H1 (cell line): ENCODE data around the gene RIPK4. TPM values are rescaled to one million over a fixed set of nuclear protein-coding genes. Genes with fewer than 3 reads are reported as not detected.
A peak's percentile ranks its signal among the peaks of the same experiment; 100 is the strongest.

Experiments
- CTCF ChIA-PET: fragments of 300-600 bp; sonication (Branson Sonifier 250); formaldehyde crosslinking; loops from one replicate; lab custom pipeline; 2021; ENCODE audit not compliant: partially characterized antibody; lab: Charles Lee
- POLR2A ChIA-PET: fragments of 300-600 bp; sonication (Branson Sonifier 250); formaldehyde crosslinking; loops from one replicate; lab custom pipeline; 2021; ENCODE audit warnings: inconsistent platforms; ENCODE audit not compliant: partially characterized antibody; lab: Charles Lee
- DNase-seq, 2 experiments: peaks; one replicate each; pipeline versions ENCODE4 v3.0.0 to v3.0.0-alpha.2; 2010 to 2022; ENCODE audit warnings: low spot score in 2 of 2, low read depth in 1 of 2, mixed read lengths in 1 of 2
- FAIRE-seq: peaks from 2 replicates; lab custom pipeline; 2011; peaks lifted over from hg19 to GRCh38; lab: Jason Lieb, UNC
- H2AFZ ChIP-seq: 2 replicates; pipeline ENCODE4 v1.8.1; 2012; ENCODE audit warnings: low read length, inconsistent platforms
- H2AK5ac ChIP-seq: 2 replicates; pipeline ENCODE4 v1.6.1; 2013; ENCODE audit warnings: low read depth, low read length
- H2BK120ac ChIP-seq: replicated peaks from 2 replicates; pipeline ENCODE3; 2013; ENCODE audit warnings: low read depth, low read length, inconsistent platforms
- H2BK12ac ChIP-seq: 2 replicates; pipeline ENCODE4 v1.6.1; 2013; ENCODE audit warnings: low read depth, low read length
- H2BK15ac ChIP-seq: 2 replicates; pipeline ENCODE4 v1.6.1; 2013; ENCODE audit warnings: low read length
- H2BK20ac ChIP-seq: 2 replicates; pipeline ENCODE4 v1.6.1; 2013; ENCODE audit warnings: low read length
- H2BK5ac ChIP-seq: 2 replicates; pipeline ENCODE4 v1.6.1; 2013; ENCODE audit warnings: low read depth, low read length
- H3K14ac ChIP-seq: 2 replicates; pipeline ENCODE4 v1.6.1; 2013; ENCODE audit warnings: inconsistent platforms; ENCODE audit not compliant: insufficient read length
- H3K18ac ChIP-seq: 2 replicates; pipeline ENCODE4 v1.6.1; 2013; ENCODE audit warnings: low read length; ENCODE audit errors: extremely low read depth
- H3K23ac ChIP-seq: 2 replicates; pipeline ENCODE4 v1.6.1; 2013; ENCODE audit warnings: inconsistent platforms; ENCODE audit not compliant: insufficient read length
- H3K23me2 ChIP-seq: 2 replicates; pipeline ENCODE4 v1.6.1; 2013; ENCODE audit warnings: low read depth, low read length
- H3K27ac ChIP-seq: 2 replicates; pipeline ENCODE4 v1.6.1; 2011; ENCODE audit warnings: low read depth, low read length, inconsistent platforms
- H3K27me3 ChIP-seq, 4 experiments: replicated peaks in 1 of 4; 1 replicate in 1 of 4; 2 replicates in 3 of 4; pipeline versions ENCODE4 v1.6.1 to v1.8.1; 2011 to 2013; ENCODE audit warnings: low read length in 3 of 4, mild to moderate bottlenecking in 3 of 4, inconsistent platforms in 2 of 4, mixed read lengths in 2 of 4, moderate library complexity in 1 of 4; ENCODE audit not compliant: control insufficient read depth in 3 of 4, insufficient read depth in 3 of 4; ENCODE audit errors: extremely low read depth in 1 of 4
- H3K36me3 ChIP-seq, 4 experiments: 2 replicates each; pipeline versions ENCODE4 v1.6.1 to v1.8.1; 2011 to 2013; ENCODE audit warnings: mild to moderate bottlenecking in 4 of 4, low read length in 3 of 4, moderate library complexity in 2 of 4, control low read depth in 1 of 4, inconsistent platforms in 1 of 4; ENCODE audit not compliant: insufficient read depth in 4 of 4, control insufficient read depth in 2 of 4
- H3K4ac ChIP-seq: replicated peaks from 2 replicates; pipeline ENCODE3; 2013; ENCODE audit warnings: low read length, low read depth, mixed read lengths, inconsistent platforms; ENCODE audit not compliant: insufficient read length
- H3K4me1 ChIP-seq, 4 experiments: replicated peaks in 1 of 4; 1 replicate in 1 of 4; 2 replicates in 3 of 4; pipeline versions ENCODE4 v1.6.1 to v1.8.1; 2011 to 2013; ENCODE audit warnings: low read length in 3 of 4, inconsistent platforms in 2 of 4, mixed read lengths in 1 of 4; ENCODE audit not compliant: insufficient read depth in 4 of 4, control insufficient read depth in 3 of 4
- H3K4me2 ChIP-seq, 2 experiments: 2 replicates each; pipeline versions ENCODE4 v1.6.1 to v1.8.1; 2011 to 2013; ENCODE audit warnings: low read depth in 2 of 2, low read length in 2 of 2, control low read depth in 1 of 2, inconsistent platforms in 1 of 2, mild to moderate bottlenecking in 1 of 2; ENCODE audit not compliant: insufficient read depth in 1 of 2
- H3K4me3 ChIP-seq, 4 experiments: fragments of 200-600, 300-600 bp in 1 of 4; sonication (generic), shearing (Covaris generic), sonication (Bioruptor Twin) in 1 of 4; 2 replicates each; pipeline versions ENCODE4 v1.5.1 to v1.8.1; 2011 to 2016; ENCODE audit warnings: low read length in 4 of 4, low read depth in 3 of 4, control low read depth in 2 of 4, inconsistent platforms in 2 of 4, mild to moderate bottlenecking in 2 of 4, mixed read lengths in 1 of 4, moderate library complexity in 1 of 4; ENCODE audit not compliant: insufficient read depth in 2 of 4; ENCODE audit errors: extremely low read depth in 1 of 4
- H3K56ac ChIP-seq: replicated peaks from 2 replicates; pipeline ENCODE3; 2013; ENCODE audit warnings: low read depth, mild to moderate bottlenecking, mixed read lengths, low read length, inconsistent platforms; ENCODE audit not compliant: insufficient read length
- H3K79me1 ChIP-seq: 2 replicates; pipeline ENCODE4 v1.6.1; 2013; ENCODE audit warnings: low read depth, low read length, control low read depth
- H3K79me2 ChIP-seq, 2 experiments: 2 replicates each; pipeline versions ENCODE4 v1.6.1 to v1.8.1; 2012 to 2013; ENCODE audit warnings: low read length in 2 of 2, mild to moderate bottlenecking in 2 of 2, inconsistent platforms in 1 of 2; ENCODE audit not compliant: insufficient read depth in 2 of 2, control insufficient read depth in 1 of 2
- H3K9ac ChIP-seq, 4 experiments: replicated peaks in 1 of 4; 1 replicate in 1 of 4; 2 replicates in 3 of 4; pipeline versions ENCODE4 v1.6.1 to v1.8.1; 2011 to 2013; ENCODE audit warnings: low read depth in 3 of 4, low read length in 3 of 4, control low read depth in 2 of 4, mild to moderate bottlenecking in 2 of 4, moderate library complexity in 2 of 4, inconsistent platforms in 1 of 4; ENCODE audit errors: extremely low read depth in 1 of 4
- H3K9me3 ChIP-seq, 2 experiments: 2 replicates each; pipeline versions ENCODE4 v1.6.1 to v1.8.1; 2012 to 2013; ENCODE audit warnings: mild to moderate bottlenecking in 2 of 2, moderate library complexity in 2 of 2, control low read depth in 1 of 2, inconsistent platforms in 1 of 2, low read depth in 1 of 2, low read length in 1 of 2, mixed read lengths in 1 of 2; ENCODE audit not compliant: insufficient read depth in 2 of 2
- H4K20me1 ChIP-seq, 2 experiments: replicated peaks in 1 of 2; 2 replicates each; pipeline versions ENCODE3 to v1.8.1; 2011 to 2013; ENCODE audit warnings: inconsistent platforms in 2 of 2, low read length in 2 of 2, mild to moderate bottlenecking in 1 of 2; ENCODE audit not compliant: insufficient read depth in 2 of 2, control insufficient read depth in 1 of 2
- H4K5ac ChIP-seq: 2 replicates; pipeline ENCODE4 v1.6.1; 2013; ENCODE audit warnings: low read length, low read depth, mixed read lengths, inconsistent platforms; ENCODE audit not compliant: insufficient read length
- H4K8ac ChIP-seq: 2 replicates; pipeline ENCODE4 v1.8.0; 2013; ENCODE audit warnings: mild to moderate bottlenecking, moderate library complexity, low read length, inconsistent platforms; ENCODE audit not compliant: insufficient read depth; ENCODE audit errors: extremely low read depth
- H4K91ac ChIP-seq: replicated peaks from 2 replicates; pipeline ENCODE3; 2013; ENCODE audit warnings: low read length, mixed read lengths, inconsistent platforms; ENCODE audit not compliant: insufficient read length
- BACH1 ChIP-seq: IDR thresholded peaks from 2 replicates; pipeline ENCODE4 v1.6.1; 2012; ENCODE audit warnings: low read length, improper control_type of control experiment
- CBX5 ChIP-seq: fragments of 300-800, 300-1000 bp; sonication (generic); IDR thresholded peaks from 2 replicates; pipeline ENCODE4 v1.7.1; 2016; ENCODE audit warnings: antibody characterized with exemption, low read length, low read depth
- CEBPB ChIP-seq: IDR thresholded peaks from 2 replicates; pipeline ENCODE4 v1.6.1; 2012; ENCODE audit warnings: low read depth, low read length
- CREB1 ChIP-seq: IDR thresholded peaks from 2 replicates; pipeline ENCODE4 v1.6.1; 2012; ENCODE audit warnings: inconsistent platforms
- GABPA ChIP-seq: IDR thresholded peaks from 2 replicates; pipeline ENCODE4 v1.6.1; 2011; ENCODE audit warnings: mild to moderate bottlenecking, low read length, moderate library complexity, borderline replicate concordance; ENCODE audit not compliant: insufficient read depth
- GTF2F1 ChIP-seq: IDR thresholded peaks from 2 replicates; pipeline ENCODE4 v1.6.1; 2012; ENCODE audit warnings: low read depth, low read length, improper control_type of control experiment, borderline replicate concordance
- KDM1A ChIP-seq: fragments of 200-600, 300-600 bp; sonication (generic); IDR thresholded peaks from 2 replicates; pipeline ENCODE4 v1.7.1; 2016; ENCODE audit warnings: mild to moderate bottlenecking, low read length, borderline replicate concordance
- MAX ChIP-seq: IDR thresholded peaks from 2 replicates; pipeline ENCODE4 v1.6.1; 2012; ENCODE audit warnings: inconsistent platforms
- POLR2A ChIP-seq, 2 experiments: IDR thresholded peaks; 1 replicate in 1 of 2; 2 replicates in 1 of 2; pipeline ENCODE4 v1.6.1; 2011; ENCODE audit warnings: low read depth in 2 of 2, low read length in 2 of 2, mild to moderate bottlenecking in 2 of 2; ENCODE audit errors: control extremely low read depth in 1 of 2
- RBBP5 ChIP-seq: IDR thresholded peaks from 2 replicates; pipeline ENCODE4 v1.7.1; 2012; ENCODE audit warnings: low read depth, mild to moderate bottlenecking, inconsistent platforms, low read length, moderate library complexity, borderline replicate concordance
- SP1 ChIP-seq: IDR thresholded peaks from 2 replicates; pipeline ENCODE4 v1.6.1; 2011; ENCODE audit warnings: low read depth, low read length
- SRF ChIP-seq: IDR thresholded peaks from 2 replicates; pipeline ENCODE4 v1.6.1; 2011; ENCODE audit warnings: mild to moderate bottlenecking, low read depth, low read length, moderate library complexity
- TBP ChIP-seq: IDR thresholded peaks from 2 replicates; pipeline ENCODE4 v1.6.1; 2011; ENCODE audit warnings: low read depth, low read length, improper control_type of control experiment
- TEAD4 ChIP-seq: IDR thresholded peaks from 2 replicates; pipeline ENCODE4 v1.6.1; 2012; ENCODE audit warnings: low read depth, low read length, inconsistent platforms, mixed read lengths
- WGBS, 2 experiments: shearing (Covaris generic) in 1 of 2; methylation state at CpG; one replicate each; pipeline versions ENCODE4 v1.1.6 to v1.1.7; 2013 to 2015; ENCODE audit warnings: low lambda C conversion rate in 2 of 2, mixed read lengths in 2 of 2, inconsistent platforms in 1 of 2, low coverage in 1 of 2, missing lambda C conversion rate in 1 of 2; ENCODE audit not compliant: insufficient replicate concordance in 2 of 2, insufficient coverage in 1 of 2, insufficient read length in 1 of 2; ENCODE audit errors: extremely low coverage in 1 of 2, missing lambda C conversion rate in 1 of 2; 5-methylcytosine and 5-hydroxymethylcytosine counted together
- polyA plus RNA-seq, 7 experiments: library from polyadenylated mRNA; depleted of rRNA in 3 of 7; stranded (reverse) in 5 of 7; unstranded in 2 of 7; fragments of >200 nt in 5 of 7; fragments of 200-250 nt in 2 of 7; gene quantifications; 1 replicate in 5 of 7; 2 replicates in 1 of 7; 4 replicates in 1 of 7; pipeline versions ENCODE4 v1.2.1 to v1.2.3, GENCODE V29; 2011 to 2013; ENCODE audit warnings: missing spikeins in 2 of 7, mixed read lengths in 2 of 7
- total RNA-seq: library from RNA; stranded (reverse); fragmentation: NEBNext Ultra II Directional; extraction: Animal tissue kit (Norgen Biotek cat#: 25700); gene quantifications from 2 replicates; pipeline ENCODE4 v1.2.1, GENCODE V29; 2021

RIPK4 gene
- total and polyA plus RNA-seq, 2 of the 8 experiments (the other 6 are each of a cell fraction or from before 2014, with no cell fraction given) = 2.7 to 5.6 TPM

DNA sequence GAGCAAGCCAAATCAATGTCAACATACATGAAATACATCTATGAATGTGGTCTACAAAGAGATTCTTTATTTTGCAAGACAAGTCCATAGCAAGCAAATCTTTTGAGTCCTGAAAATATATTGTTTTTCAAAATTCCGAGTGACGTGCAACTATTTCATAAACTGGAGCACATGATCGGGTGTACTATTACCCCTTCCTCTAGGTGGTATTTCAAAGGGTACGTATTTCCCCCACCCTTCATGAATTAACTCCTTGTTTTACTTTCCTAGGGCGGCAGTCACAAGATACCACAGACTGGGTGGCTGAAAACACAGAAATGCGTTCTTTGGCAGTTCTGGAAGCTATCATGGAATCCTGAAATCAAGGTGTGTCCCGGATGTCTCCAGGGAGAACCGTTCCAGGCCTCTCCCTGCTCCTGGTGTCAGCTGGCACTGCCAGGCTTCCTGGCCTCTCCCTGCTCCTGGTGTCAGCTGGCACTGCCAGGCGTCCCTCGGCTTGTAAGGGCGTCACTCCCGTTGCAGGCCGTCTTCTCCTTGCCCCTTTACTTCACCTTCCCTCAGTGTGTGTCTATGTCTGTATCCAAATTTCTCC is 55.3 kb downstream of the RIPK4 start:
- H4K8ac ChIP-seq = no peak overlapping the region
- peak overlapping the region; percentile 72 to 74 for H3K4me2 ChIP-seq
- peak overlapping the region; percentile 95; the same call in 1 of the 2 replicates for H2BK12ac ChIP-seq
- no peak overlapping the region for H3K9ac ChIP-seq
- H3K56ac ChIP-seq = no peak overlapping the region
- no peak overlapping the region for H2BK120ac ChIP-seq
- peaks cover 0 to 7% (median 5%) of the 10 kb centered on the region in 4 experiments; a peak in 3 of 7 replicates for H3K27me3 ChIP-seq
- peaks cover 10% of the 10 kb centered on the region; the same call in 1 of the 2 replicates for H3K23me2 ChIP-seq
- H4K5ac ChIP-seq = no peak overlapping the region
- no peaks in the 10 kb centered on the region for H3K79me2 ChIP-seq
- H2BK15ac ChIP-seq = peak overlapping the region; percentile 72
- no peak overlapping the region for H4K91ac ChIP-seq
- H3K14ac ChIP-seq = no peak overlapping the region
- CTCF ChIA-PET = interaction anchor here (1.7 kb wide), 1 partner anchor 99 kb away, joined by 5 read pairs; no protein-coding TSS in a partner anchor
- no peaks in the 10 kb centered on the region for H3K79me1 ChIP-seq
- peaks cover 2 to 23% (median 10%) of the 10 kb centered on the region in 4 experiments for H3K4me1 ChIP-seq
- H3K23ac ChIP-seq = no peak overlapping the region
- peak overlapping the region; percentile 52; the same call in 1 of the 2 replicates for H2BK5ac ChIP-seq
- FAIRE-seq (no peak), DNase-seq (peak in 1 of 2 experiments; percentile 60)
- H3K18ac ChIP-seq = no peak overlapping the region; the same call in 1 of the 2 replicates
- H3K4ac ChIP-seq = no peak overlapping the region
- peak overlapping the region; percentile 20; the same call in 1 of the 2 replicates for H2AK5ac ChIP-seq
- H4K20me1 ChIP-seq = no peaks in the 10 kb centered on the region
- peak overlapping the region; percentile 72; the same call in 1 of the 2 replicates for H2BK20ac ChIP-seq
- no peak overlapping the region for H3K27ac ChIP-seq
- H3K36me3 ChIP-seq = no peaks in the 10 kb centered on the region
- POLR2A ChIA-PET = no interaction called here
- H2AFZ ChIP-seq = no peak overlapping the region
- WGBS, 2 experiments = 64% methylated on average over 11 of the region's 13 CpGs; no CpG with 5 or more reads in 1 of the 2 experiments
- no peaks in the 10 kb centered on the region; a peak in 1 of 4 replicates for H3K9me3 ChIP-seq
- peak overlapping the region in 3 of 4 experiments; percentile 20 to 58 (median 31); a peak in 4 of 8 replicates for H3K4me3 ChIP-seq
- TF ChIP-seq BACH1 = no peak
- no peak for TF ChIP-seq CBX5
- TF ChIP-seq SRF = no peak
- TF ChIP-seq POLR2A (IDR thresholded peaks at IDR 0.05; ENCODE audit: control extremely low read depth in 1 of 2, low read depth in 2 of 2, low read length in 2 of 2) = no peak
- TF ChIP-seq RBBP5 = no peak
- TF ChIP-seq GTF2F1 = no peak
- no peak for TF ChIP-seq GABPA
- no peak for TF ChIP-seq TBP
- no peak for TF ChIP-seq MAX
- TF ChIP-seq KDM1A = no peak
- TF ChIP-seq CREB1 = no peak
- TF ChIP-seq CEBPB = no peak
- no peak for TF ChIP-seq SP1
- TF ChIP-seq TEAD4 = no peak
